Measurements from ENCODE around the gene HIVEP3. TPM values are rescaled to one million over a fixed set of nuclear protein-coding genes. Genes with fewer than 3 reads are reported as not detected.

The HIVEP3 gene
- total RNA-seq, 2 experiments from 2014 or later, result 15.1 to 18.1 TPM

DNA sequence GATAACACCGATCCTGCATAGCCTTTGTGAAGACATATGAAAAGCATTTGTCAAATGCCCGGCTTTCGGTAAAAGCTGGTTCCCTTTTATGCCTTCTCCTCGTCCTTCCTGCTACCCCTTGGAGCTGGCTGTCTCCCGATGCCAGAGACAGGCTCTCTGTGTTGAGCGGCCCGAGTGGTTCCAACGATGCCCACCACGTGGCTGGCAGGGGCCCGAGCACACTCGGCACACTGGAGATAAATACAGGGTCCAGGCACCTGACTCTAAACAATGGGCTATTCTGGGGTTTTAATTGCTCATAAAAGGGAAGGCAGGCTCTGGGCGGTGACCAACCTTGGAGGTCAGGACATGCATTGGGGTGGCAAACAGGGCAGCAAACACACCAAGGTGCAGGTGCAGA, 207.1 kb downstream of the HIVEP3 start:
- Mint-ChIP-seq H3K27ac (no peak overlapping the region), H3K9me3 (ENCODE audit: low read depth) (no peaks in the 10 kb centered on the region), H3K27me3 (no peaks in the 10 kb centered on the region), H3K36me3 (peaks cover 2% of the 10 kb centered on the region), H3K4me3 (no peak overlapping the region), H3K4me1 (peaks cover 23% of the 10 kb centered on the region)
- DNase-seq (no peak), ATAC-seq (no peak)
- CTCF ChIA-PET, result no interaction called here

DNA sequence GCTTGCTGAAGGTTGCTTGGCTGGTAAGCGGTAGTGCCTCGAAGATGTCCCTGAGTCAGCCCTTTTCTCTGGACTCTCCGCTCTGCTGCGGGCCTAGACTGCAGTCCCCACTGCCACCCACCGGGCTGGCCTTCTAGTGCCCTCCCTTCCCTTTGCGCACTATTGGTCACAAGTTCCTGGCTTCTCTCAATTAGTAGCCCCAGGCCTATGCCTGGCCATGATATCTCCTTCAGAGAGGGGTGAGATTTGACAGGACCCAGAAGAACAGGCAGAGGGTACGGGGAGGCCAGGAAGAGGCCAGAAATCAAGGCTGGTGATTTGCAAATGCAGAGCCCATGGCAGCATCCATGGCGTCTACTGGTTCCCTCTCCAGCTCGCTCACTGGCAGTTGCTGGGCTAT, 207.7 kb downstream of the HIVEP3 start:
- ATAC-seq (no peak), DNase-seq (no peak)
- Mint-ChIP-seq H3K36me3 (peaks cover 2% of the 10 kb centered on the region), H3K9me3 (ENCODE audit: low read depth) (no peaks in the 10 kb centered on the region), H3K4me3 (no peak overlapping the region), H3K27ac (no peak overlapping the region), H3K4me1 (peaks cover 17% of the 10 kb centered on the region), H3K27me3 (no peaks in the 10 kb centered on the region)
- CTCF ChIA-PET, result no interaction called here

DNA sequence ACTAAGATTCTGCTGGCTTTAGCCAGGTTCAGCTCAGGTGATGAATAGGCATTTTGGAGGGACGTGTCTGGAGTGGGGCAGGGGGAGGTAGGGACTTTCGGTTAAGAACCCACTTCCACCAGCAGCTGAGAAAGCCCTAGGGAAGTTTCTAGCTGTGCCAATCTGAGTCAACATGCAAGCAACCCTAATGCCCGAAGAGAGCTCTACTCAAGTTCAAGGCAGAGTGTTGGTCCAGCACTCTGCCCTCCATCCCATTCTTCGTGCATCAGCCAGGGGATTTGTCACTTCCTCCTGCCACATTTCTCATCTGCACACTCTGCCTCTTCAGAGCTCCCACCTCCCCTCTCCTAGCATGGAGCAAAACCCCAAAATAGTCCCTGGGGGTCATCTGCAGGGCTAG, 208.8 kb downstream of the HIVEP3 start:
- Mint-ChIP-seq H3K9me3 (ENCODE audit: low read depth) (no peaks in the 10 kb centered on the region), H3K36me3 (peaks cover 2% of the 10 kb centered on the region), H3K27me3 (no peaks in the 10 kb centered on the region), H3K4me1 (peaks cover 14% of the 10 kb centered on the region), H3K27ac (no peak overlapping the region), H3K4me3 (no peak overlapping the region)
- CTCF ChIA-PET, result interaction anchor here (1.4 kb wide), 1 partner anchor 9 kb away, joined by 4 read pairs; no protein-coding TSS in a partner anchor
- no peak for ATAC-seq
- no peak for DNase-seq

DNA sequence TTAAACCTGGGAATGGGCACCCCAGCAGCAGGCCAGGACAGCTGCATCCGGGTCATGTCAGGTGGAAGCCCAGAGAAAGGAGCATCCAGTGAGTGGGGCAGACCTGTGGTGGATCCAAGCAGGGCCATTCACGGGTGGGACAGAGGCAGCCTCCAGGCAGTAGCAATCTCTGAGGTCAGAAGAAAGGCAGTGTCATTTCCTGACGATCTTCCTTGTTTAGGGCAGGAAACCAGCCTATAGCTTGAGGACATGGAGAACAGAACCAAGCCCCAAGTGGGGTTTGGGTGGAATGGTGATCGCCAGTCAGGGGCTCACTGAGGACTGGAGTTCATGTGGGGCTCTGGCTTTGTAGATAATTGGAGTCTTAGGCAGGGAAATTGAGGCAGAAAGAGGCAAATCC, 209.4 kb downstream of the HIVEP3 start:
- Mint-ChIP-seq H3K36me3 (peaks cover 2% of the 10 kb centered on the region), H3K27me3 (no peaks in the 10 kb centered on the region), H3K9me3 (ENCODE audit: low read depth) (no peaks in the 10 kb centered on the region), H3K27ac (no peak overlapping the region), H3K4me1 (peaks cover 14% of the 10 kb centered on the region), H3K4me3 (no peak overlapping the region)
- DNase-seq (no peak), ATAC-seq (no peak)
- CTCF ChIA-PET, result interaction anchor here (1.4 kb wide), 1 partner anchor 10 kb away, joined by 4 read pairs; no protein-coding TSS in a partner anchor

DNA sequence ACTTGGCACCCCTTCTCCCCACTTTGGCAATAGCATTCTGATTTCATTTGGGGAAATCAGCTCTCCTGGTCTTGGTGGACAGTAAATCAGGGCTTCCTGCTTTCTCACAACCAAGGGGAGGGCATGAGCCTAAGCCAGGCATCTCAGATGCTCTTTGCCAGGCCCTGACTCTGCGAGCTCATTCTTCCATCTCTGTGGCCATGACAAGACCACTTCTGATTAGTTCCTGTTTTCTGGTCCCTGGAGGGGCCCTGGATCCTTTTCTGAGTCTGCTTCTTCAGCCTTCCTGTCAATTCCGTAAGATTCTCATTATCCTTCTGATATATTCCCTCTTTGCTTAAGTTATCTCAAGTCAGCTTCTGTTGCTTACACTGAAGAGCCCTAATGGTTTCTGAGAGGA, 210.4 kb downstream of the HIVEP3 start:
- no peak for ATAC-seq
- Mint-ChIP-seq H3K9me3 (ENCODE audit: low read depth) (no peaks in the 10 kb centered on the region), H3K4me3 (no peak overlapping the region), H3K27ac (no peak overlapping the region), H3K4me1 (peaks cover 14% of the 10 kb centered on the region), H3K27me3 (no peaks in the 10 kb centered on the region), H3K36me3 (peaks cover 2% of the 10 kb centered on the region)
- CTCF ChIA-PET, result interaction anchor here (1.1 kb wide), 1 partner anchor 41 kb away, joined by 4 read pairs; no protein-coding TSS in a partner anchor
- no peak for DNase-seq

DNA sequence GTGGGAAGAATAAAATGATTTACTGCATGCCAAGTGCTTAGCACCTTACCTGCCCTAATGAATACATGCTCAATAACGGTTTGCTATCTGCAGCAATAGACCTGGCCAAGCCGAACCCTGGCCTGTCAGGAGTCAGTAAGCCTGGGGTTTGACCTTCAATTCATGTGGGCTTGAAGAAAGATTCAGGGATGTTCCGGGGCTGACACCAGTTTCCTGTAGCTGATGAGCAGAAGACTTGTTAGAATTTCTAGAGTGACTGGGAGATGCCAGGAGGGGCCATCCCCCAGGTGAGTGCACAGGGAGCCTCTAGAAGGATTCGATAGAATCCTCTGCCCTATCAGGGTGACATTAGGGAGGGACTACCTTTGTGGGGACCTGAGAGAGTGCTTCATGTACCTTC, 210.9 kb downstream of the HIVEP3 start:
- ATAC-seq, result no peak
- no peak overlapping the region for H3K27ac Mint-ChIP-seq
- no peak for DNase-seq
- H3K36me3 Mint-ChIP-seq, result peaks cover 2% of the 10 kb centered on the region
- no peaks in the 10 kb centered on the region for H3K9me3 Mint-ChIP-seq (ENCODE audit: low read depth)
- H3K4me3 Mint-ChIP-seq, result no peak overlapping the region
- CTCF ChIA-PET, result interaction anchor here (1.1 kb wide), 1 partner anchor 42 kb away, joined by 4 read pairs; no protein-coding TSS in a partner anchor
- no peaks in the 10 kb centered on the region for H3K27me3 Mint-ChIP-seq
- H3K4me1 Mint-ChIP-seq, result peaks cover 14% of the 10 kb centered on the region

DNA sequence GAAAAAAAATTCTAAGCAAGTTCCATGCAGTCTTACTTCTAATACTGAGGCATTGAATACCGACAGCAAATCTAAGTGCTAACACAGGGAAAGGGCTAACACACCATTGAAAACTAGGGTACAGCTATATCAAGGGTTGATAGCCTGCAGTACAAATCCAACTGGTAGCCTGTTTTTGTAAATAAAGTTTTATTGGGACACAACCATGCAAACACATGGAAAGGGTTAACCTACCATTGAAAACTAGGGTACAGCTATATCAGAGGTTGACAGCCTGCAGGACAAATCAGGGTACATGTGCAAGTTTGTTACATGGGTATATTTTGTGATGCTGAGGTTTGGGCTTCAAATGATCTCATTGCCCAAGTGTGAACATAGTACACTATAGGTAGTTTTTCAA, 212.9 kb downstream of the HIVEP3 start:
- no peaks in the 10 kb centered on the region for H3K27me3 Mint-ChIP-seq
- no peak overlapping the region for H3K4me3 Mint-ChIP-seq
- CTCF ChIA-PET, result no interaction called here
- H3K4me1 Mint-ChIP-seq, result peaks cover 18% of the 10 kb centered on the region
- H3K9me3 Mint-ChIP-seq (ENCODE audit: low read depth), result no peaks in the 10 kb centered on the region
- H3K27ac Mint-ChIP-seq, result no peak overlapping the region
- no peak for DNase-seq
- ATAC-seq, result no peak
- peaks cover 2% of the 10 kb centered on the region for H3K36me3 Mint-ChIP-seq

DNA sequence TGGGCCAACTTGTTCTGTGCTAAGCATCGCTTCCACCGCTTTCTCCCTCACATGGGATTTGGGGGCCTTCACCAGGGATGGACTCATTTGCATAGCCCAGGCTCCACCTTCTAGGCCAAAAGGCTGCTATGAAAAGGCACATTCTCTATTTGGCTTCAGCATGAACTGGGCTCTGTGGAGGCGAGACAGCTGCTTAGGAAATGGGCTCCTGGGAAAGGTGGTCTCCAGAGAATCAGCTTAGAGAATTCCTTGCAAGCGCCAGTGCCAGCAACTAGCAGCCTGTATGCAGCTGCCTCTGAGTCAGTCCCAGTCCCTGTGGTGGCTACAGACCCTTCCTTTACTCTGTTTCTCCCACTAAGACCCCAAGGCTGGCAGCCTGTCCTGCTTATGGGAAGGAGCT, 214.5 kb downstream of the HIVEP3 start:
- Mint-ChIP-seq H3K9me3 (ENCODE audit: low read depth) (no peaks in the 10 kb centered on the region), H3K36me3 (peaks cover 2% of the 10 kb centered on the region), H3K27me3 (no peaks in the 10 kb centered on the region), H3K27ac (no peak overlapping the region), H3K4me1 (peaks cover 29% of the 10 kb centered on the region), H3K4me3 (no peak overlapping the region)
- CTCF ChIA-PET, result interaction anchor here (0.8 to 1.2 kb wide), 3 partner anchors 10 to 20 kb away, joined by 3 to 4 read pairs (median 3); no protein-coding TSS in a partner anchor
- DNase-seq (no peak), ATAC-seq (no peak)

DNA sequence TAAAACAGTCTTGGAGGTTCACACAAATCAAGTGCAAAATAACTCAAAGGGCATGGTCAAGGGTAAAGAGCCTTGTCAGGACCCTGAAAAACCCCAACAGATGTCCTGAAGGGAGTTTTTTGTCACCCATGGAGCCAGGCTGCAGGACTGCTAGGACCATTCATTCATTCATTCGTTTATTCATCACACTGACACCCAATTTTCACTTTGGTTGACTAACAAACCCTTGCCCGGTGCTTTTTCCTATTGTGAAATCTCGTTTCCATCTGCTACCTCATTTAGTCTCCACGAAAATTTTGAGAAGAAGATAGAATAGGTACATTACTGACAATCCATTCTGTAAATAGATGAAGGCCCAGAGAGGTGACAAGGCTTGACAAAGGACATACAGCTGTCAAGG, 216.0 kb downstream of the HIVEP3 start:
- Mint-ChIP-seq H3K27me3 (no peaks in the 10 kb centered on the region), H3K27ac (no peak overlapping the region), H3K4me1 (peaks cover 33% of the 10 kb centered on the region), H3K36me3 (no peaks in the 10 kb centered on the region), H3K4me3 (no peak overlapping the region), H3K9me3 (ENCODE audit: low read depth) (no peaks in the 10 kb centered on the region)
- CTCF ChIA-PET, result no interaction called here
- no peak for DNase-seq
- no peak for ATAC-seq

DNA sequence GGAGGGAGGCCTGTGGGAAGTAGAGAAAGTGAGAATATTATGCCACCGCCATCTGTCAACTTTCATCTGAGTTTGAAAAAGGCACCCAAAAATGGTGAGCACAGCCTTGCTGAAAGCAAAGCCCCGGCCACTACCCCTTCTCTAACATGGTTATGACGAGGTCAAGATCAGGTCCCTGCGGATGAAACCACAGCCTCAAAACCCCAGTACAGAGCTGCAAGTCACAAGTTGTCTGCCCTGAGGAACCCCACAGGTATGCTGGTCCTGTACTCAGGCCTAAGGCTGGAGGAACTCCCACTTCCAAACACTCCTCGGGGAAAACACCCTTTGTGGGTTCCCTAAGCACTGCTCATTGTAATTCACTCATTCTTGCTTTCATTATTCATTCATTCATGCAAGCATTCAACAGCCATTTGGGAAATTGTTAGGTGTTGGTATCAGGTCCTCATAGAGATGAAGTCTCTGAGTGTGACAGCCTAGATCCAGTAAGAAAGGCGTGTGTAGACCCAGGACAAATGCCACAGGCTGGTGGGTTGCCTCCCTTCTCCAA, 217.7 kb downstream of the HIVEP3 start:
- H3K27me3 Mint-ChIP-seq, result no peaks in the 10 kb centered on the region
- ATAC-seq, result no peak
- CTCF ChIA-PET, result no interaction called here

DNA sequence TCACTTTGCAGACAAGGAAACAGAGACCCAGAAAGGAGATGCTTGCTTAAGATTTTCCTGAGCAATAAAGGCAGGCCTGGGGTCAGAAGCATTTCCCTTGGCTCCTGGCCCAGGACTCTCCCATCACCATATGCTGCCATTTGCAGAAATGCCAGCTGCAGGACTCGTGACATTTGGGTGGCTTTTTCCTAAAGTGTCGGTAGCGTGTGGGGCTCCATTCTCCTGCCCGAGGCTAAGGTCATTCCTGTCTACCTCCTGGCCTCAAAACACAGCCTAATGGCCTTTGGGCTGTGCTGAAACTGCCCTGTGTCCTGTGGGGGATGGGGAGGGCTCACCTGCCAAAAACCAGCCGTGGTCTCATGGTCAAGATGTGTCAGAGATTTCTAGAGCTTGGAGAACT, 218.1 kb downstream of the HIVEP3 start:
- no peak overlapping the region for H3K27ac Mint-ChIP-seq
- ATAC-seq (no peak), DNase-seq (no peak)
- peaks cover 28% of the 10 kb centered on the region for H3K4me1 Mint-ChIP-seq
- CTCF ChIA-PET, result no interaction called here
- no peaks in the 10 kb centered on the region for H3K27me3 Mint-ChIP-seq
- H3K36me3 Mint-ChIP-seq, result no peaks in the 10 kb centered on the region
- H3K4me3 Mint-ChIP-seq, result no peak overlapping the region
- no peaks in the 10 kb centered on the region for H3K9me3 Mint-ChIP-seq (ENCODE audit: low read depth)

More for the DNA sequence above, 217.7 kb downstream of the HIVEP3 start:
- no peak for DNase-seq
- Mint-ChIP-seq H3K4me3 (no peak overlapping the region), H3K4me1 (peaks cover 28% of the 10 kb centered on the region), H3K9me3 (ENCODE audit: low read depth) (no peaks in the 10 kb centered on the region), H3K36me3 (no peaks in the 10 kb centered on the region), H3K27ac (no peak overlapping the region)

DNA sequence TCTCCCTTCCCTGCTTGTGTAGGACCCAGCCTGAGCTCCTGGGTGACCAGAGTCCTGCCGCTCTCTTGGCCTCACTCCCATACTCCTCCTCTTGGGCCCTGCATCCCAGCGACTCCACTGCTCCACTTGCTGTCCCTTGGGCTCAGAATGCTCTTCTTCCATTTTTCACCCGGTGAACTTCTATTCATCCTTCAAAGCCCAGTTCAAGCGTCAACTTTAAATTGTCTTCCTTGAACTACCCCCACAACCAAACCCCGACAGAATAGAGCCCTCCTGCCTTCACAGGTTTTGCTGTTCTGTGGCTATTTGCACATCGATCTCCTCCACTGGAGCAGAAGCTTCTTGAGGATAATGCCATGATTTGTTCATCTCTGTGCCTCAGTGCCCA, 218.9 kb downstream of the HIVEP3 start:
- ATAC-seq (no peak), DNase-seq (no peak)
- Mint-ChIP-seq H3K36me3 (no peaks in the 10 kb centered on the region), H3K27ac (no peak overlapping the region), H3K4me1 (peaks cover 28% of the 10 kb centered on the region), H3K27me3 (no peaks in the 10 kb centered on the region), H3K9me3 (ENCODE audit: low read depth) (no peaks in the 10 kb centered on the region), H3K4me3 (no peak overlapping the region)
- CTCF ChIA-PET, result interaction anchor here (1.7 kb wide), 1 partner anchor 22 kb away, joined by 6 read pairs; no protein-coding TSS in a partner anchor

DNA sequence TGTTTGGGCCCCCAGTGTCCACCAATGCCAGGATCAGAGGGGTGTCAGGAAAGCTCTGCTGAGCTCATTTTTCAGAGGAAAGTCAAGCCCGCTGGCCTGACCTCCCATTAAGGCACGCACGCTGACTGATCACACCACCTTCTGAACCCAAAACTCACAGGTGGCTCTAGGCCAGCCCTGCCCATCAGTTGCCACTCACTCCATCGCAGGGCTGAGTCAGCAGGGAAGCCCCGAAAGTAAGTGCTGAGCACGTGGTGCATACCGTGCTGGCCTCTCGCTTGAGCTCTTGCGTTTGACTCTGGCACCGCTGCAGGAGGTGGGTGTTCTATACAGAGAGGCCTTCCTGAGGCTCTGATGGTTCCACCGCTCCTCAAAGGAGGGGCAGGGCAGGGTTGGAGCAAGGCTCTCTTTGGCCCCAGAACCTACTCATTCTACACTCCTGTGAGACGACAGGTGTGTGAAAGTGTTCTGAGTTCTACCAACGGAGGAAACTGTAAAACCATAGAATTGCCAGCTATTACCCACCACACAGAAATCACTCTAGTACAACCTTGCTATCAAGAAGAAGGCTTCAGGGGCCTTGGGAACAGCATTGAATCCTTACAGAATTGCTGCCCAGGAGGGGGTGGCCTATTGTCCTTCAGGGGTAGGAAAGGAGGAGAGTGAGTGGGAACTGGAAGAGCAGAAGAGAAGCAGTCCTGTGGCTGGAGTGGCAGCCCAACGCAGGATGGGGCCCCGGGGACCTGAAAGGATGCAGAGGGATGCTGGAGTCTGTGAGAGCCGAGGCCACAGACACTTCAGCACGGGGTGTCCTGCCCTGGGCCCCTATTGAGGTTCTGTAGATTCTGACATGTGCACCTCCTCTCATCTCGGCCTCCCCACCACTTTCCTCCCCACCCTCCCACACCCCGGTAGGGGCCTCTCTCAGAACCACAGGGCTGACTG, 219.5 kb downstream of the HIVEP3 start:
- DNase-seq, result peak; percentile 69
- CTCF ChIA-PET, result interaction anchor here (1.4 to 1.7 kb wide), 2 partner anchors 22 to 125 kb away, joined by 3 to 6 read pairs; no protein-coding TSS in a partner anchor
- Mint-ChIP-seq H3K27me3 (no peaks in the 10 kb centered on the region), H3K4me1 (peaks cover 28% of the 10 kb centered on the region), H3K4me3 (no peak overlapping the region), H3K27ac (peak overlapping the region; percentile 58), H3K9me3 (ENCODE audit: low read depth) (no peaks in the 10 kb centered on the region), H3K36me3 (no peaks in the 10 kb centered on the region)
- peak; percentile 92 for ATAC-seq

DNA sequence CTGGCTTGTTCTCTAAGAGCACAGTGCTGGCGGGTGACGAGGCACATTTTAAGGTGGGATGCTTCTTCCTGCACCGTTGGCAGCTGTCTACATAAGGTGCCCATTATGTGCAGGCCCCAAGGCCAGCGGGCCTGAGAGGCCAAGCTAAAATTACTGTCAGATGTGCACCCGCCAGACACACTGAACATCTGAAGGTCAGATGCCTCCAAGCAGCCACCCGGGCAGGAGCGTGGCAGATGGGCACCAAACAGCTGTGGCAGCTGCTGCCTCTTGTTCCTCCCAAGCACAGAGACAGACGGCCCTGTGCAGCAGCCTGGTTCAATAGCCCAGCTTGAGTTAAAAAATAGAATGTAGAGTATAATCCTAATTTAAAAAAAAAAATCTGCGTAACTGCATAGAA, 222.3 kb downstream of the HIVEP3 start:
- Mint-ChIP-seq H3K4me1 (peaks cover 29% of the 10 kb centered on the region), H3K9me3 (ENCODE audit: low read depth) (no peaks in the 10 kb centered on the region), H3K27ac (no peak overlapping the region), H3K4me3 (no peak overlapping the region), H3K27me3 (no peaks in the 10 kb centered on the region), H3K36me3 (no peaks in the 10 kb centered on the region)
- ATAC-seq (no peak), DNase-seq (no peak)
- CTCF ChIA-PET, result interaction anchor here (0.6 kb wide), 1 partner anchor 116 kb away, joined by 3 read pairs; no protein-coding TSS in a partner anchor

Measured in activated CD8-positive, alpha-beta memory T cell treated with anti-CD3 and anti-CD28 coated beads, Interleukin-2, amount 10 ng/mL, durations not matched to agents 7 days and 5 days (primary cell).